Endothelial cell (in vitro differentiated cells): ENCODE results near the gene BCAS1. TPM values are rescaled to one million over a fixed set of nuclear protein-coding genes. Genes with fewer than 3 reads are reported as not detected.

Experiments used
- DNase-seq: peaks from one replicate; pipeline ENCODE4 v3.0.0; 2021; ENCODE audit warnings: low spot score
- H3K27ac Mint-ChIP-seq: one replicate; pipeline ENCODE4 v1.8.0; 2021; ENCODE audit warnings: mixed read lengths, inconsistent platforms; ENCODE audit not compliant: unreplicated experiment
- H3K27me3 Mint-ChIP-seq: one replicate; pipeline ENCODE4 v1.8.0; 2021; ENCODE audit warnings: mild to moderate bottlenecking, moderate library complexity, mixed read lengths, inconsistent platforms; ENCODE audit not compliant: unreplicated experiment
- H3K36me3 Mint-ChIP-seq: one replicate; pipeline ENCODE4 v1.8.0; 2021; ENCODE audit warnings: mild to moderate bottlenecking, low read depth, mixed read lengths, inconsistent platforms; ENCODE audit not compliant: unreplicated experiment
- H3K4me1 Mint-ChIP-seq: one replicate; pipeline ENCODE4 v1.8.0; 2021; ENCODE audit warnings: mild to moderate bottlenecking, mixed read lengths, inconsistent platforms; ENCODE audit not compliant: unreplicated experiment
- H3K4me3 Mint-ChIP-seq: one replicate; pipeline ENCODE4 v1.8.0; 2021; ENCODE audit warnings: mild to moderate bottlenecking, mixed read lengths, inconsistent platforms; ENCODE audit not compliant: unreplicated experiment
- H3K9me3 Mint-ChIP-seq: one replicate; pipeline ENCODE4 v1.8.0; 2021; ENCODE audit warnings: mixed read lengths, inconsistent platforms; ENCODE audit not compliant: unreplicated experiment
- total RNA-seq: library from RNA; stranded (reverse); fragmentation: NEBNext Ultra II Directional; extraction: Animal tissue kit (Norgen Biotek cat#: 25700); gene quantifications from one replicate; pipeline ENCODE4 v1.2.1, GENCODE V29; 2021; ENCODE audit not compliant: unreplicated experiment
- TF ChIP-seq, protein P1 (sequence below): fragments of 200-600 bp; sonication (generic); IDR thresholded peaks from one replicate; pipeline ENCODE4 v1.5.0; 2021; ENCODE audit warnings: antibody characterized with exemption; ENCODE audit not compliant: unreplicated experiment

The BCAS1 gene
- total RNA-seq, 1 donor from 2014 or later = 0.05 TPM

DNA sequence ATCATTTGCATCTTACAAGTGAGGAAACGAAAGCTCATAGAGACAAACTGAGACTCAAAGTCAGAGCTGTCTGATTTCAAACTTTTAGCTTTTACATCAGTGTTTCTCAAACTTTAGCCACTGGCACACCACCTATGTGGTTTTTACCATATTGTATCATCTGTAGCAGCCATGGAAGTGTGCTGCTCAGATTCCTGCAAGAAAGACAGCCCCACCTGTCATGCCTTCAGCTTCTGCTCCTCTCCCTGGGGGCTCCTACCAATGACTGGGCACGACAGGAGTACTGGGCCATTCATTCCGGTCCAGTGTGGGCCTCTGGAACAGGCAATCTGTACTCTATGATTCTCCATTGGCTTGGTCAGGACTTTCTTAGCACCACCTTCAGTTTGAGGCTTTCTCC lies 87.0 kb downstream of the BCAS1 start:
- Mint-ChIP-seq H3K4me1 (no peaks in the 10 kb centered on the region), H3K27ac (no peak overlapping the region), H3K27me3 (no peaks in the 10 kb centered on the region), H3K36me3 (no peaks in the 10 kb centered on the region), H3K9me3 (no peaks in the 10 kb centered on the region), H3K4me3 (no peak overlapping the region)
- no peak for DNase-seq
- TF ChIP-seq, protein P1, sequence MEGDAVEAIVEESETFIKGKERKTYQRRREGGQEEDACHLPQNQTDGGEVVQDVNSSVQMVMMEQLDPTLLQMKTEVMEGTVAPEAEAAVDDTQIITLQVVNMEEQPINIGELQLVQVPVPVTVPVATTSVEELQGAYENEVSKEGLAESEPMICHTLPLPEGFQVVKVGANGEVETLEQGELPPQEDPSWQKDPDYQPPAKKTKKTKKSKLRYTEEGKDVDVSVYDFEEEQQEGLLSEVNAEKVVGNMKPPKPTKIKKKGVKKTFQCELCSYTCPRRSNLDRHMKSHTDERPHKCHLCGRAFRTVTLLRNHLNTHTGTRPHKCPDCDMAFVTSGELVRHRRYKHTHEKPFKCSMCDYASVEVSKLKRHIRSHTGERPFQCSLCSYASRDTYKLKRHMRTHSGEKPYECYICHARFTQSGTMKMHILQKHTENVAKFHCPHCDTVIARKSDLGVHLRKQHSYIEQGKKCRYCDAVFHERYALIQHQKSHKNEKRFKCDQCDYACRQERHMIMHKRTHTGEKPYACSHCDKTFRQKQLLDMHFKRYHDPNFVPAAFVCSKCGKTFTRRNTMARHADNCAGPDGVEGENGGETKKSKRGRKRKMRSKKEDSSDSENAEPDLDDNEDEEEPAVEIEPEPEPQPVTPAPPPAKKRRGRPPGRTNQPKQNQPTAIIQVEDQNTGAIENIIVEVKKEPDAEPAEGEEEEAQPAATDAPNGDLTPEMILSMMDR = no peak

DNA sequence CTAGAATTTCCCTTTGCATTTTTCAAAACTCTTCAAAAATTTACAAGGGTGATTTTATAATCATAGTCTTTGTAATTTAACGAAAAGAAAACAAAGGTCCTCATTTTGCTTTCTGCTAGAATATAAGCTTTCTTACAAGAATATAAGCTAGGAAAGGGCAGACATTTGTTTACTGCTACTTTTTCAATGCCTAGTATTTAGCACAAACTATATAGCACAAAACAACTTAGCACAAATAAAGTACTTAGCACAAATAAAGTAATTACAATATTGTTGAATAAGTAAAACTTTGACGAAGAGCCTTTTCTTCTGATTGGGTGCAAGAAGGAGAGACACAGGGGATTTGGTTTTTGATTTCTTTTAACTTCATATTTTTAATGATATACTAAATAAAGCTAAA lies 87.8 kb downstream of the BCAS1 start:
- Mint-ChIP-seq H3K4me1 (no peaks in the 10 kb centered on the region), H3K4me3 (no peak overlapping the region), H3K9me3 (no peaks in the 10 kb centered on the region), H3K36me3 (no peaks in the 10 kb centered on the region), H3K27ac (no peak overlapping the region), H3K27me3 (no peaks in the 10 kb centered on the region)
- no peak for DNase-seq
- TF ChIP-seq, protein P1 = no peak

- no peaks in the 10 kb centered on the region for H3K27me3 Mint-ChIP-seq
- H3K27ac Mint-ChIP-seq = no peak overlapping the region
- no peaks in the 10 kb centered on the region for H3K4me1 Mint-ChIP-seq
- H3K4me3 Mint-ChIP-seq = no peak overlapping the region
- no peak for DNase-seq
- H3K9me3 Mint-ChIP-seq = no peaks in the 10 kb centered on the region
- TF ChIP-seq, protein P1 = no peak
- H3K36me3 Mint-ChIP-seq = no peaks in the 10 kb centered on the region
Measured at GRCh38 chr20:53981752-53982437, 88.5 kb downstream of the BCAS1 start.

DNA sequence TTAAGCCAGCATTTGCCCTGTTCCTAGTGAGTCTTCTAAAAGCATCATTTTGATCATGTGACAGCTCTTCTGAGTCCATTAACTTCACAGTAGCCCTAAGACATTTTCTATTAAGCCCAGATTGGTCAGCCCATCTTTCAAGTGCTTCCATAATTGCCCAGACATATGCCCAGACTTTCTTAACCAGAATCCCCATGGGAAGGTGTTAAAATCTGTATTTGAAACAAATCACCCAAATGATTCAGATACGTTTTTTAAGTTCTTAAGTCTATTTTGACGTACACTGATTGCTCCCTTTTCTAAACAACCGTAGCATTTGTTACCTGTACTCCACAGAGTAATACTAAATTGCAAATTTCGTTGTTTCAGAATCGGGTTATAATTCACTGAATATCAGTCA lies 89.3 kb downstream of the BCAS1 start:
- no peaks in the 10 kb centered on the region for H3K4me1 Mint-ChIP-seq

DNA sequence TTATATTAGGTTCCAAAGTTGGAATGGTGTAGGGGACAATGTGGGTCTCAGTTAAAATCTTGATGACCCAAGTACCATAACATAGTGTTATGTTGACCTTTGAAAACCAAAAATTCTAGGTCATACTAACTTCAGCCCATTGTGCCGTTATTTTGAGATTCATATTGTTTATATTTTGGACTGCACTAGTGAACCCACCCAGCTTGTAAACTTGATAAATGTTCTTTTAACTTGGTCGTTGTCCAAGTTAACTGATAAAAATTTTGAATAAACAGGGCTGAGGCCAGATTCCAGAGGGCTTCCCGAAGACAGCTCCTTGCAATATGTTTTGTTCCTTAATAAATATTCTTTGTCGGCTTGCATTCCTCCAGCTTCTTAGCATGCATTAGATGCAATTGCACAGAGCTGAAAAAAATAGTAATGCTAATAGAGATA lies 90.3 kb downstream of the BCAS1 start:
- TF ChIP-seq, protein P1 = no peak
- Mint-ChIP-seq H3K36me3 (no peaks in the 10 kb centered on the region), H3K4me1 (no peaks in the 10 kb centered on the region), H3K27ac (no peak overlapping the region), H3K27me3 (no peaks in the 10 kb centered on the region), H3K4me3 (no peak overlapping the region), H3K9me3 (no peaks in the 10 kb centered on the region)
- no peak for DNase-seq

More for the DNA sequence above, 89.3 kb downstream of the BCAS1 start:
- Mint-ChIP-seq H3K9me3 (no peaks in the 10 kb centered on the region), H3K27me3 (no peaks in the 10 kb centered on the region), H3K4me3 (no peak overlapping the region), H3K27ac (no peak overlapping the region), H3K36me3 (no peaks in the 10 kb centered on the region)
- DNase-seq = no peak
- TF ChIP-seq, protein P1 = no peak
